GM12864 (cell line): ENCODE measurements around the gene MDH1.

ENCODE experiments used
- DNase-seq: peaks from one replicate; pipeline ENCODE4 v3.0.0-alpha.2; 2011; ENCODE audit warnings: low read depth
- H3K4me3 ChIP-seq: 2 replicates; pipeline ENCODE4 v1.5.1; 2011; ENCODE audit warnings: mild to moderate bottlenecking, low read depth, low read length, control low read depth
- CTCF ChIP-seq: IDR thresholded peaks from 2 replicates; pipeline ENCODE4 v1.5.1; 2011; ENCODE audit warnings: low read depth, mild to moderate bottlenecking, moderate library complexity, low read length, control low read depth, inconsistent platforms; ENCODE audit errors: missing control alignments

The MDH1 gene

GRCh38 chr2:63651356-63651755 lies 62.6 kb downstream of the MDH1 start:
- DNase-seq = no peak
- no peak for TF ChIP-seq CTCF
- no peak overlapping the region for H3K4me3 ChIP-seq

- TF ChIP-seq CTCF = no peak
- no peak overlapping the region for H3K4me3 ChIP-seq
- no peak for DNase-seq
Measured at GRCh38 chr2:63651861-63652651, 63.3 kb downstream of the MDH1 start.

- H3K4me3 ChIP-seq = no peak overlapping the region
- no peak for DNase-seq
- no peak for TF ChIP-seq CTCF
Measured at GRCh38 chr2:63652652-63652985, 63.9 kb downstream of the MDH1 start.

- DNase-seq = peak; percentile 16
- no peak for TF ChIP-seq CTCF
- H3K4me3 ChIP-seq = no peak overlapping the region
Measured at GRCh38 chr2:63654959-63655358, 66.2 kb downstream of the MDH1 start.
